Measurements from ENCODE around the gene WDR37. TPM values are rescaled to one million over a fixed set of nuclear protein-coding genes. Genes with fewer than 3 reads are reported as not detected.

Gene WDR37
- total and polyA plus RNA-seq, 4 donors: 18.7 to 32.6 (median 28.9) TPM

Other genes starting within 250 kb of the WDR37 start
- 10 to 100 TPM; 28.2 to 37.8 TPM for gene LARP4B, start 124.7 kb upstream of the WDR37 start, total RNA-seq
- gene LARP4B, start 124.7 kb upstream of the WDR37 start, polyA plus RNA-seq (ENCODE audit: insufficient read length in 2 of 2): 10 to 100 TPM; 38.3 to 38.5 TPM
- gene GTPBP4, start 68.0 kb upstream of the WDR37 start, total RNA-seq: 10 to 100 TPM; 28.7 to 31.9 TPM
- gene GTPBP4, start 68.0 kb upstream of the WDR37 start, polyA plus RNA-seq (ENCODE audit: insufficient read length in 2 of 2): 10 to 100 TPM; 49.3 to 50.0 TPM
- under 1 TPM in 1 of 2 donors, not detected in 1; 0.11 TPM for gene IDI2, start 30.5 kb upstream of the WDR37 start, total RNA-seq
- gene IDI2, start 30.5 kb upstream of the WDR37 start, polyA plus RNA-seq (ENCODE audit: insufficient read length in 2 of 2): under 1 TPM in 1 of 2 donors, not detected in 1; 0.12 TPM
- gene IDI1, start 7.3 kb upstream of the WDR37 start, total RNA-seq: 100 to 1,000 TPM in 1 of 2 donors, 10 to 100 TPM in 1; 90.6 to 219 TPM
- gene IDI1, start 7.3 kb upstream of the WDR37 start, polyA plus RNA-seq (ENCODE audit: insufficient read length in 2 of 2): 100 to 1,000 TPM; 146 to 192 TPM

All from spinal cord (tissue), 4 donors.